G401.6 (cell line): ENCODE data around the gene ZNF23.
"Not testable (repeated sequence)": the region's sequence is repeated elsewhere in the genome, so short reads cannot be mapped to it uniquely, and the experiment has no call there.

Source experiments
- FAIRE-seq: peaks from 2 replicates; lab custom pipeline; 2012; peaks lifted over from hg19 to GRCh38; lab: Jason Lieb, UNC

Gene ZNF23

GRCh38 chr16:71461686-71462648 lies at the start of gene ZNF23:
Gene ZNF23, minus strand, starts transcription at chr16:71462247. Its CDS starts 5,451 bp downstream, at chr16:71456796.
- FAIRE-seq, result no peak

GRCh38 chr16:71507061-71507460 lies 45.0 kb upstream of the ZNF23 start:
- no peak for FAIRE-seq

- FAIRE-seq, result no peak
Observed at GRCh38 chr16:71504901-71505300, 42.9 kb upstream of the ZNF23 start.

- FAIRE-seq, result not testable (repeated sequence)
Observed at GRCh38 chr16:71504051-71504450, 42.0 kb upstream of the ZNF23 start.

GRCh38 chr16:71501547-71501946 lies 39.5 kb upstream of the ZNF23 start:
- no peak for FAIRE-seq

- FAIRE-seq, result no peak
Observed at GRCh38 chr16:71500964-71501363, 38.9 kb upstream of the ZNF23 start.

GRCh38 chr16:71499775-71500364 lies 37.8 kb upstream of the ZNF23 start:
- FAIRE-seq, result peak; percentile 86

GRCh38 chr16:71498031-71498430 lies 36.0 kb upstream of the ZNF23 start:
- no peak for FAIRE-seq

- FAIRE-seq, result no peak
Observed at GRCh38 chr16:71493213-71493612, 31.2 kb upstream of the ZNF23 start.

- FAIRE-seq, result no peak
Observed at GRCh38 chr16:71492786-71493185, 30.7 kb upstream of the ZNF23 start.

- FAIRE-seq, result no peak
Observed at GRCh38 chr16:71491054-71491453, 29.0 kb upstream of the ZNF23 start.

- FAIRE-seq, result no peak
Observed at GRCh38 chr16:71490361-71490760, 28.3 kb upstream of the ZNF23 start.

- no peak for FAIRE-seq
Observed at GRCh38 chr16:71489122-71489521, 27.1 kb upstream of the ZNF23 start, which contains the start of gene ZNF19. Gene ZNF19, minus strand, starts transcription at chr16:71489324. Its CDS starts 7,210 bp downstream, at chr16:71482114.

- FAIRE-seq, result peak; percentile 95
Observed at GRCh38 chr16:71484006-71484893, 22.2 kb upstream of the ZNF23 start.

GRCh38 chr16:71482569-71482968 lies 20.5 kb upstream of the ZNF23 start:
- no peak for FAIRE-seq

- no peak for FAIRE-seq
Observed at GRCh38 chr16:71480956-71481355, 18.9 kb upstream of the ZNF23 start.

- FAIRE-seq, result peak; percentile 15
Observed at GRCh38 chr16:71479420-71479819, 17.4 kb upstream of the ZNF23 start.

- FAIRE-seq, result no peak
Observed at GRCh38 chr16:71476457-71477124, 14.5 kb upstream of the ZNF23 start.

GRCh38 chr16:71474864-71475263 lies 12.8 kb upstream of the ZNF23 start:
- FAIRE-seq, result no peak

- FAIRE-seq, result no peak
Observed at GRCh38 chr16:71473891-71474290, 11.8 kb upstream of the ZNF23 start.

GRCh38 chr16:71472931-71473330 lies 10.9 kb upstream of the ZNF23 start:
- FAIRE-seq, result no peak

- FAIRE-seq, result no peak
Observed at GRCh38 chr16:71472051-71472450, 10.0 kb upstream of the ZNF23 start.
